IPS-18c (cell line): ENCODE data around the gene NADK2.
"Not testable (repeated sequence)": the region's sequence is repeated elsewhere in the genome, so short reads cannot be mapped to it uniquely, and the experiment has no call there.

Experiments used
- H3K4me3 ChIP-seq: 2 replicates; pipeline ENCODE4 v1.7.0; 2013; ENCODE audit warnings: low read depth, mild to moderate bottlenecking, low read length, moderate library complexity; ENCODE audit not compliant: insufficient read depth
- H3K9me3 ChIP-seq: one replicate; pipeline ENCODE4 v1.6.1; 2013; ENCODE audit warnings: mild to moderate bottlenecking, low read length, moderate library complexity; ENCODE audit not compliant: control insufficient read depth, insufficient read depth

The NADK2 gene

GRCh38 chr5:36241631-36242533 is at the start of gene NADK2:
NADK2 (minus strand) TSS chr5:36241925; CDS start chr5:36241798, 127 bp downstream.
- H3K4me3 ChIP-seq, result peak within 1 kb of the TSS; percentile 78

GRCh38 chr5:36285837-36286615 is 44.3 kb upstream of the NADK2 start:
- Histone ChIP-seq H3K9me3 (no peaks in the 10 kb centered on the region), H3K4me3 (no peak overlapping the region)

More at GRCh38 chr5:36241631-36242533, at the start of gene NADK2:
- peaks cover 6% of the 10 kb centered on the region for H3K9me3 ChIP-seq

GRCh38 chr5:36283775-36284174 is 42.0 kb upstream of the NADK2 start:
- H3K4me3 ChIP-seq, H3K9me3 ChIP-seq: not testable (repeated sequence)

GRCh38 chr5:36281626-36282025 is 39.9 kb upstream of the NADK2 start:
- Histone ChIP-seq H3K4me3 (no peak overlapping the region), H3K9me3 (no peaks in the 10 kb centered on the region)

- H3K9me3 ChIP-seq, result no peaks in the 10 kb centered on the region
- H3K4me3 ChIP-seq, result no peak overlapping the region
Measured at GRCh38 chr5:36279054-36279698, 37.5 kb upstream of the NADK2 start.

GRCh38 chr5:36277521-36278176 is 35.9 kb upstream of the NADK2 start:
- Histone ChIP-seq H3K4me3 (no peak overlapping the region), H3K9me3 (no peaks in the 10 kb centered on the region)

- H3K9me3 ChIP-seq, result no peaks in the 10 kb centered on the region
- H3K4me3 ChIP-seq, result no peak overlapping the region
Measured at GRCh38 chr5:36276864-36277263, 35.1 kb upstream of the NADK2 start.

GRCh38 chr5:36273809-36274526 is 32.2 kb upstream of the NADK2 start:
- Histone ChIP-seq H3K4me3 (no peak overlapping the region), H3K9me3 (no peaks in the 10 kb centered on the region)

- no peak overlapping the region for H3K4me3 ChIP-seq
Measured at GRCh38 chr5:36272136-36272690, 30.5 kb upstream of the NADK2 start.

GRCh38 chr5:36270876-36271575 is 29.3 kb upstream of the NADK2 start:
- Histone ChIP-seq H3K4me3 (no peak overlapping the region), H3K9me3 (no peaks in the 10 kb centered on the region)

More at GRCh38 chr5:36272136-36272690, 30.5 kb upstream of the NADK2 start:
- no peaks in the 10 kb centered on the region for H3K9me3 ChIP-seq

- Histone ChIP-seq H3K4me3 (no peak overlapping the region), H3K9me3 (no peaks in the 10 kb centered on the region)
Measured at GRCh38 chr5:36270175-36270574, 28.4 kb upstream of the NADK2 start.

- Histone ChIP-seq H3K9me3 (no peaks in the 10 kb centered on the region), H3K4me3 (no peak overlapping the region)
Measured at GRCh38 chr5:36269478-36269877, 27.8 kb upstream of the NADK2 start.

GRCh38 chr5:36267905-36268304 is 26.2 kb upstream of the NADK2 start:
- Histone ChIP-seq H3K9me3 (no peaks in the 10 kb centered on the region), H3K4me3 (no peak overlapping the region)

GRCh38 chr5:36264202-36264760 is 22.6 kb upstream of the NADK2 start:
- Histone ChIP-seq H3K4me3 (no peak overlapping the region), H3K9me3 (no peaks in the 10 kb centered on the region)

- H3K9me3 ChIP-seq, result no peaks in the 10 kb centered on the region
- no peak overlapping the region for H3K4me3 ChIP-seq
Measured at GRCh38 chr5:36261186-36261585, 19.5 kb upstream of the NADK2 start.
